MM.1S (cell line): Measurements from ENCODE around the gene DNAH9.

ENCODE experiments used
- CTCF ChIP-seq: fragments of 300-600 bp; sonication (generic); IDR thresholded peaks from 2 replicates; pipeline ENCODE4 v1.5.1; 2016; ENCODE audit warnings: antibody characterized with exemption, low read length, mixed read lengths
- EZH2 ChIP-seq: fragments of 300-600 bp; sonication (generic); optimal IDR thresholded peaks from 2 replicates; pipeline ENCODE3; 2017; ENCODE audit warnings: low read depth, mild to moderate bottlenecking, antibody characterized with exemption, low read length, mixed read lengths

- TF ChIP-seq EZH2 (no peak), CTCF (peak; percentile 27)
Observed at GRCh38 chr17:11880714-11881113, 282.4 kb downstream of the DNAH9 start.
